ENCODE data around the gene TMEM259.

Gene TMEM259

GRCh38 chr19:1000591-1001537 is 20.1 kb downstream of the TMEM259 start:
- no peak for DNase-seq

- peak; percentile 71 for DNase-seq
These were observed 20.8 kb downstream of the TMEM259 start, which contains the start of gene GRIN3B for GRCh38 chr19:1000095-1000494. GRIN3B (plus strand) TSS chr19:1000419; CDS start chr19:1000438, 19 bp downstream.

GRCh38 chr19:999379-999719 is 21.6 kb downstream of the TMEM259 start:
- DNase-seq = no peak

GRCh38 chr19:998064-998463 is 22.9 kb downstream of the TMEM259 start:
- DNase-seq = no peak

GRCh38 chr19:996051-996838 is 24.7 kb downstream of the TMEM259 start:
- peak; percentile 74 for DNase-seq

- no peak for DNase-seq
These were observed 25.7 kb downstream of the TMEM259 start for GRCh38 chr19:995051-995827.

- DNase-seq = no peak
These were observed 26.4 kb downstream of the TMEM259 start for GRCh38 chr19:994516-994915.

GRCh38 chr19:993831-994393 is 27.0 kb downstream of the TMEM259 start:
- no peak for DNase-seq

GRCh38 chr19:993361-993830 is 27.5 kb downstream of the TMEM259 start:
- DNase-seq = no peak

- no peak for DNase-seq
These were observed 28.3 kb downstream of the TMEM259 start for GRCh38 chr19:992670-993055.

- DNase-seq = no peak
These were observed 28.8 kb downstream of the TMEM259 start for GRCh38 chr19:991932-992669.

GRCh38 chr19:991174-991931 is 29.6 kb downstream of the TMEM259 start:
- DNase-seq = peak; percentile 47

GRCh38 chr19:990746-991145 is 30.2 kb downstream of the TMEM259 start:
- DNase-seq = no peak

GRCh38 chr19:990119-990571 is 30.8 kb downstream of the TMEM259 start:
- no peak for DNase-seq

GRCh38 chr19:989381-990081 is 31.4 kb downstream of the TMEM259 start:
- no peak for DNase-seq

- DNase-seq = no peak
These were observed 32.4 kb downstream of the TMEM259 start for GRCh38 chr19:988510-988909.

GRCh38 chr19:988081-988480 is 32.8 kb downstream of the TMEM259 start:
- DNase-seq = no peak

- no peak for DNase-seq
These were observed 34.8 kb downstream of the TMEM259 start for GRCh38 chr19:986083-986482.

GRCh38 chr19:984165-984967 is 36.6 kb downstream of the TMEM259 start, which contains the start of gene WDR18:
WDR18 (plus strand) TSS chr19:984345; CDS start chr19:984354, 9 bp downstream.
- DNase-seq = peak; percentile 92

Measured in activated naive CD4-positive, alpha-beta T cell treated with Interleukin-2 at 50 U/mL for 16 hours (primary cell).